Hippocampal formation (tissue), 2 donors: Measurements from ENCODE around the gene TOR4A.
"Not testable (repeated sequence)": the region's sequence is repeated elsewhere in the genome, so short reads cannot be mapped to it uniquely, and the experiment has no call there.

Experiments used
- DNase-seq, 2 donors: peaks; one replicate each; lab custom pipeline; 2025; lab: John Stamatoyannopoulos, UW

Gene TOR4A

DNA sequence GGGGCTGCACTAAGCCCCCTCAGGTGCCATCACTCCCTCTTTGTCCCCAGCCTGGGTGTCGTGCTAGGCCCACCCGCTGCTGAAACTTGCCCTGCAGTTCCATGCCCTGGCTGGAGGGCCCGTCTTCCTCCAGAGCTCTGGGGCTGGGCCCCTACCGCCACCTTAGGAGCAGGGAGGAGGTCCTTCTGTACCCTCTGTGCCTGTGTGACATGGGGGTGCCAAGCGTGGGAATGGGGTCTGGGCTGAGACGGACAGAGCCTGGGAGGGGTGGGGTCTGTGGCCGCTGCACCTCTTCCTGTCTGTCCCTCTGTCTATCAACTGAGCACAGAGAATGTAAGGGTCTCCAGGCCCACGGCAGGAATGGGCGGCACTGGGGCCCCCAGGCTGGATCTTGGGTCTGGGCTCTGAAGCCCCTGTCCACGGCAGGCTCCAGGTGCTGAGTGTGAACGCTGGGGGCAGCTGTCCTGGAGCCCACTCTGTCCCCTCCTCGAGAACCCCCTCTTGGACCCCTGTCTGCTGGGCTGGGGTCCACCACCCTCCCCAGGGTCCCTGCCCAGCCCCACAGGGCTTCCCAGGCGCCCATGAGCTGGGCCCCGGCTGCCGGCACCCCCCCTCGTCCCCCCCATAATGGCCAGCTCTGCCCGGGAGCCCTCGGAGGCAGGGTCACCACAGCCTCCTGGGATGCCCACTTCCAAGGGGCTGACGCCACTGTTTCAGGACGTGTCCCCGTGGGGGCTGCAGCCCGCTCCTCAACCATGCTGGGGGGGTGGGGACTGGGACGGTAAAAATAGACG lies 40.4 kb downstream of the TOR4A start:
- no peak for DNase-seq

DNA sequence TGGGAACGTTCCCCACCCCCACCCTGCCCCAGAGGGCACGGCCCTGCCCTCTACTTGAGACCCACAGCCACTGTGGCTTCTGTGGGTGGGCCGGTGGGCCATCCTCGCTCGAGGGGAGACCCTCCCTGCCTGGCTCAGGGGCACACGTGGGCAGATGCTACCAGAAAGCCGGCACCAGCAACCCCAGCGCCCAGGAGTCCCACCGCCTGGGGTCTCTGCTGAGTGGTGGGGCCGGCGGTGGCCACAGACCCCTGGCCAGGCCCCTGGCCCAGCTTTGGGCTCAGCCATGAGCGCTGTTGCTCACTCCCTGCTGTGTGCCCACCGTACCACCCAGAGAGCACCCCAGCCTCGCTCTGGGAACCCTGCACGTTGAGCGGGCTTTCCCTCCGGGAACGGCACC lies 41.1 kb downstream of the TOR4A start:
- DNase-seq = no peak

DNA sequence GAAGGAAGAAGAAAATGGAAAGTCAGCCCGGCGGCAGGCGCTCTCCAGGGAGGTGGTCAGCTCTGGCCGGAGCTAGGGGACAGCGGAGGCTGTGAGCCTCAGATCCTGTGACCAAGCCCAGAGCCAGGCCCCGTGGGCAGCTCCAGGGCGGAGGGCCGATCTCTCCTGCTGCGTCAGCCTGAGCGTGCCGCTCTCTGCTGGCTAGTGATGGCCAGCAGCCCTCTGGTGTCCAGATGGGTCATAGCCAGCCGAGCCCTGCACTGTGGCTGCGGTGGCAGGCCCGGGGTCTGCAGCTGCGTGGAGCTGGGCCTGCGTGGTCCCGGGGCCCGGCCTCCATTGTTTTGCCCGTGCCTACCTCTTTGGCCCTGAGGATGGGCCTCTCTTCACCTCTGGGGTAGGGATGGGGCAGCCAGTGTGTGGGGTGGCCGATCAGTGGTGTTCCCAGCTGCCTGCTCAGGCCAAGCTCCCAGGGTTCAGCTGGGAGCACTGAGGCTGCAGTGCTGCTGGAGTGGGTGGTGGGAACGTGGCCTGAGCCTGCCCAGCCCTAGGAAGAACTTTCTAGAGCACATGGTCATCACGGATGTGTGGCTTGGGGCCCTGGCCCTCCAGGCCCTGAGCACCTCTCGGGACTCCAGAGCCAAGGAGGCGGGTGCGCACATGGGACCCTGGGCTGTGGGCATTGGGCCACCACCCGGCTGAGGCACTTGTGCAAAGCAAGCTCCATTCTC lies 41.6 kb downstream of the TOR4A start:
- DNase-seq = peak; percentile 42 to 52

DNA sequence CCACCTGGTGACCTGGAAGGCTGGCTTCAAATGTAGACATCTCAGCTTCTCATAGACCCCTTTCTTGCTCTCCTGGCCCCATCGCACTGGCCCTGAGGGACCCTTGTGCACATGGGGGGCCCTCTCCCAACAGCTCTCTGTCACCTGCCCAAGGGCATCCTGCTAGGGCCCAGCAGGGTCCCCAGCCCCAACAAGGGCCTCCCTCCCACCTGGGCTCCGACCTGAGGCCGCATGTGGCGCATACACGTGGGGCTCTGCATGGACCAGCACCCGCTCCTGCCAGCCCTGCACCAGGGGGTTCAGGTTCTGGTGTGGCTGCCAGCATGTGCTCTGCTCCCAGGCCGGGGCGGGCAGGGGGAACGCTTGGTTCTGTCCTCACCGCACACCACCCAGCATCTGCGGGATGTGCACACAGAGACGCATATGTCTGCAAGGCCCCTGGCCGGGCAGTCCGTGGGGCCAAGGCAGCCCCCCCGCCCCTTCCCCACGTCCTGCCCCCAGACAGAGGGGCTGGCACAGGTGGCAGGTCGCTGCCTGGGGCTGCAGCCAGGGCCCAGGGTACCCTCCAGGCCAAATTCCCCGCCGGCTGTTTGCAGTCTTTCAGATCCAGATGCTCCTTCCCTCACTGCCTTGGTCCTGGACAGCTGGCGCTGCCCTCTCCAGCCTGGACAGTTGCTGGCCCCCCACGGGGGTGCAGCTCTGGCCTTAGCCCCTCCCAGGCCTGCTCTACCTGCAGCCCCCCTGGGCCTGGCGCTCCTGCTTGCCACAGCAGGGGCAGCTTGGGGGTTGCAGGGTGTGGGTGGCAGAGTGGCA lies 42.4 kb downstream of the TOR4A start:
- DNase-seq = no peak

DNA sequence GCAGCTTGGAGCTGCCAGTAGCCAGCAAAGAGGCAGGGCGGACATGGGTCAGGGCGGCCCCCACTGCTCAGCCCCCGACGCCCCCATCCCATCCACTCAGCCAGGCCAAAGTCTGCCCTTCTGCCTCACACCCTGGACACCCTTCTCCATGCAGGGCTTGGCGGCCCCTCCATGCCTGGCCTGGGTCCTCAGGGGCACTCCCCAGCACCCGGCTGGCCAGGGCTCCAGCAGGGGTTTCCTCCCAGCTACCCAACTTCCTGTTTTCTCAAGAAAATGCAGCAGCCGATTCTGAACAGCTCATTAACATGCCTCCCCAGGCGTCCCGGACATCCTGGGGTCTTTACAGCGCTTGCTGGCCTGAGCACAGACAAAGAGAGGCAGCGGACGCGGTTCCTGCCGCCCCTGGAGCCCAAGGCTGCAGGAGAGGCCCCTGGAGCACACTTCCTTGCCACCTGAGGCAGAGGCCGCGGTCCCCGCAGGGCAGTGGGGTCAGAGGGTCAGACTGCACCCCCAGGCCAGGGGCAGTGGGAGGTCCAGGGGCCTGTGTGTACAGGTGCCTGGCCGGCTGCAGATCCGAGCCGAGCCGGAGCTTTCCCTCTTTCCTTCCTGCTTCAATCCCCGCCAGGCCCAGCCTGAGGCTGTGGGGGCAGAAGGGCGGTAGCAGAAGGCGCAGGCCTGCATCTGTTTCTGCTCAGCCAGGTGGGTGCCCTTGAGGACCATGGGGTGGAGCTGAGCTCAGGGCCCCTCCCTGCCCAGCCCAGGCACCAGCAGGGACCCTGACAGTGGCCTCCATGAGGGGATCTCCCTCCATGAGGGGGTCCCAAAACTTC lies 43.2 kb downstream of the TOR4A start:
- DNase-seq = no peak

DNA sequence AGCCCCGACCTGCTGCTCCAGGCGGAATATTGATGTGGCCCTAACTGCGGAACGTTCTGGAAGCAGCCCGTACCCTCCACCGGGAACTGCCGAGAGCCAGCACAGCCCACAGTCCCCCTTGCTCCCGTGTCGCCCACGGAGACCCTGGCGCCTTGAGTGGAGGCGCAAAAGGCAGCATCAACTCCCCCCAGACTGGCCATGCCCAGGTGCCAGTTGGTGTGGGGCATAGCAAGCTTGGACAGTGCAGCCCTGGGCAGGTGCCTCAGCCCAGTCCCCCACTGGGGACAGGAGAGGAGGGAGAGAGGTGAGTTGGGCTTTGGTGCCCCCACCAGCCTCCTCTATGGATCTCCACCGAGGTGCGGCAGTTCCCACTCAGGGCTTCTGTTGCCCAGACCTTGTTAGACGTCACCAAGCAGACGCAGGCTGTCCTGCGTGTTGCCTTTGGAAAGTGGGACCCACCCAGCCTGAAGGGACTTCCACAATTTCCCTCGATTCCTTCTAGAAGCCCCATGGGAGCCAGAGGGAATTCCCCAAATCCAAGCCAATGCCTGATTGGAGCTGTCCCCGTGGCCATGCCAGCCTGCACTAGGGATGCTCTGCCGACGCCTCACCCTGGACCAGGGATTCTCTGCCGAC lies 44.3 kb downstream of the TOR4A start:
- DNase-seq = no peak

DNA sequence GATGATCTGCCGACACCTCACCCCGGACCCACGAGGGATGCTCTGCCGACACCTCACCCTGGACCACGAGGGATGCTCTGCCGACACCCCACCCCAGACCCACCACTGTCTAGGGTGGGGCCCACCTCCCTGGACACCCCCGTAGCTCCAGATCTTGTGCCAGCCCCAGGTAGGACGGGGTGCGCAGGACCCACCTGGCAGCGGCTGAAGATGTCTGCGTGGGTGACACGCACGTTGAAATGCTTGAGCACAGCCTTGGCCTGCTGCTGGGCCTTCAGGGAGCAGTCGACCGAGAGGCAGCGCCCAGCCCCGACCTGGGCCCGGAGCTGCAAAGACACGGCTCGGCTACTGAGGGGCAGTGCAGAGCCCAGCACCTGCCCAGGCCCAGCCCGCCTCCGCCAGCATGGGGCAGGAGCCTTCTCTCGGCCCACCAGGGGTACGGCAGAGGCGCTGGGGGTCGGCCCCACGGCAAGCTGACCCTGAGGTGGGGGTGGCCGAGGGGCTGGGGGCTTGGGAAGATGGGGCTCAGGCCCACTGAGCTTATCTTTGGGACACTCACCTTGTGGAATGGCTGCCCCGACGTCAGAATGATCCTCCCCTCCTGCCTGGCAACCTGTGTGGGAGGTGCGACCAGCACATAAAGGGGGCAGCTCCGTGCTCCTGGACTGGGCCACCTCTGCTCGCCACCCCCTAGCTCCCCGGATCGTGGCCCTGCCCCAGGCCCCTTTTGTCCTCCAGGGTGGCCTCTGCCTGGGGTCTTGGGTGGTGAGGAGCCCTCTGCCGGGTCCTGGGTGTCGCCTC lies 46.2 kb downstream of the TOR4A start:
- DNase-seq = no peak

DNA sequence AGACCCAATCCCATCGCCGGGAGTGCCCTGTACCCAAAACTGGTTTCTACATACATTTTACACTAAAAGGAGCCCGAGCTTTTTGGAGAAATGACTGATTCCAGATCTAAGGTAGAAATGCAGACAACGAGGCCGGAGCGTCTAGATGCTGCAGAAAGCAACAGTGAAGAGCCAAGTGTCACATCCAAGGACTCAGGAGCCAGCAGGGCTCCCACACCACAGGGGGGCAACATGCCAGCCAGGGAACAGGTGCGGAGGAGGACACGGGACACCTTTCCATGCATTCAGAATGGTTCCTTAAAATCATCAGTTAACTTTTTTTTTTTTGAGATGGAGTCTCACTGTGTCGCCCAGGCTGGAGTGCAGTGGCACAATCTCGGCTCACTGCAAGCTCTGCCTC lies 47.6 kb downstream of the TOR4A start:
- DNase-seq = no peak

DNA sequence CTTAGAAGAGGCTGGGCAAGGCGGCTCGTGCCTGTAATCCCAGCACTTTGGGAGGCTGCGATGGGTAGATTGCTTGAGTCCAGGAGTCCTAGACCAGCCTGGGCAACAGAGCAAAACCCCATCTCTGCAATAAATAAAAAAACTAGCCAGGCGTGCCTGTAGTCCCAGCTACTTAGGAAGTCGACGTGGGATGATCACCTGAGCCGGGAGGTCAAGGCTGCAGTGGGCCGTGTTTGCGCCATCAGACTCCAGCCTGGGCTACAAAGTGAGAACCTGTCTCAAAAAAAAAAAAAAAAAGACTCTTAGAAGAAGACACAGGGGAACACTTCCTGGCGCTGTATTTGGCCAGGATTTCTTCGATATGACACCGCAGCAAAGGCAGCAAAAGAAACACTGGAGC lies 48.3 kb downstream of the TOR4A start:
- DNase-seq = no peak

DNA sequence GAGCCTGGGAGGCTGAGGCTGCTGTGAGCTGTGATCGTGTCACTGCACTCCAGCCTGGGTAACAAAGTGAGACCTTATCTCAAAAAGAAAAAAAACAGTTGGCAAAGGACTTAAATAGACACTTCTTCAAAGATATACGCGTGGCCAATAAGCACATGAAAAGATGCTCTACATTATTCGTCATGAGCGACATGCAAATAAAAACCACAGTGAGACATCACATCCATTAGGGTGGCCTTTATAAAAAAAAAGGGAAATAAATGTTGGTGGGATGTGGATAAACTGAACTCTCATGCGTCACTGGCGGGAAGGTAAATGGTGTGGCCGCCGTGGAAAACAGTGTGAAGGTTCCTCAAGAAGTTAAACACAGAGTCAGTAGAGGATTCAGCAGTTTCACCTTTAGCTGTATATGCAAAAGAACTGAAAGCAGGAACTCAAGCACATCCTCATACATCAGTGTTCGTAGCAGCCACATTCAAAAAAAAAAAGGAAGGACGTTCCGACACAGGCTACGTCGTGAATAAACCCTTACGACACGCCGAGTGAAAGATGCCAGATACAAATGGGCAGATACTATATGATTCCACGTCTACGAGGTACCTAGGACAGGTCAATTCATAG lies 49.0 kb downstream of the TOR4A start:
- DNase-seq = no peak

DNA sequence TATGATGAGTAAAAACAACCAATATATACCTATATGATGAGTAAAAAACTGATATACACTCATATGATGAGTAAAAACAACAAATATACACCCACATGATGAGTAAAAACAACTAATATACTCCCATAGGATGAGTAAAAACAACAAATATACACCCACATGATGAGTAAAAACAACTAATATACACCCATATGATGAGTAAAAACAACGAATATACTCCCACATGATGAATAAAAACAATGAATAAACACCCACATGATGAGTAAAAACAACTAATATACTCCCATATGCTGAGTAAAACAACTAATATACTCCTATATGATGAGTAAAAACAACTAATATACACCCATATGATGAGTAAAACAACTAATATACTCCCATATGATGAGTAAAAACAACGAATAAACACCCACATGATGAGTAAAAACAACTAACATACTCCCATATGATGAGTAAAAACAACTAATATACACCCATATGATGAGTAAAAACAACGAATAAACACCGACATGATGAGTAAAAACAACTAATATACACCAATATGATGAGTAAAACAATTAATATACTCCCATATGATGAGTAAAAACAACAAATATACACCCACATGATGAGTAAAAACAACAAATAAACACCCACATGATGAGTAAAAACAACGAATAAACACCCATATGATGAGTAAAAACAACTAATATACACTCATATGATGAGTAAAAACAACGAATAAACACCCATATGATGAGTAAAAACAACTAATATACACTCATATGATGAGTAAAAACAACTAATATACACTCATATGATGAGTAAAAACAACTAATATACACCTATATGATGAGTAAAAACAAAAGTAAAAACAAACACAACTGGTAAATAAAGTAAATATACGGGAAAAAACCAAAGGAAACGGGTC lies 50.4 kb downstream of the TOR4A start:
- DNase-seq = not testable (repeated sequence)

DNA sequence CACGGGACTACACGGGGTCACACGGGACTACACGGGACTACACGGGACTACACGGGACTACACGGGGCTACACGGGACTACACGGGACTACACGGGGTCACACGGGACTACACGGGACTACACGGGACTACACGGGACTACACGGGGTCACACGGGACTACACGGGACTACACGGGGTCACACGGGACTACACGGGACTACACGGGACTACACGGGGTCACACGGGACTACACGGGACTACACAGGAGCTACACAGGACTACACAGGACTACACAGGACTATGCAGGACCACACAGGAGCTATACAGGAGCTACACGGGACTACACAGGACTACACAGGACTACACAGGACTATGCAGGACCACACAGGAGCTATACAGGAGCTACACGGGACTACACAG lies 52.1 kb downstream of the TOR4A start:
- DNase-seq = not testable (repeated sequence)

DNA sequence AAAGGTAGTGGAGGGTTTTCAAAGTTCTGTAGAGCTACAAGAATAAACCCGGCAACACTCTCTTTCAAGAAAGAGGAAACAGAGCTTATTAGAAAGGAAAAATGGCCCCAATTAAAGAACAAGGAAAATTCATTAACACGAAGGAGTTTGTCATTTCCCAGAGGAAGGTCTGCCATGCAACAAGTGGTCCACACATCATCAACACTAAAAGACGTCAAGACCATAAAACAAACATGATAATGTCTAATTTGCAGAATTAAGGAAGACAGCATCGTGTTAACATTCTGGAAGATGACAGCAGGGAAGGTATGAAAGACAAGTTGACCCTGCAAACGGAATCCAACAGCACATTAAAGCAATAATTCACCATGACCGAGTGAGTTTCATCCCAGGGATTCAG lies 53.2 kb downstream of the TOR4A start:
- DNase-seq = no peak

DNA sequence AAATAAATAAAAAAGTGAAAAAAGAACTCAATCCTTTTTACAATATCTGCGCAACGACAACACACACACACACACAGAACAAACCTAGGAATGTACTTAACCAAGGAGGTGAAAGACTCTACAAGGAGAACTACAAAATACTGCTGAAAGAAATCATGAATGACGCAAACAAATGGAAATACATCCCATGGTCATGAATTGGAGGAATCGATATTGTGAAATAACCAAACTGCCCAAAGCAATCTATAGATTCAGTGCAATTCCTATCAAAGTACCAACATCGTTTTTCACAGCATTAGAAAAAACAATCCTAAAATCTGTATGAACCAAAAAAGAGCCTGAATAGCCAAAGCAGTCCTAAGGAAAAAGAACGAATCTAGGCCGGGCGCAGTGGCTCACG lies 54.4 kb downstream of the TOR4A start:
- DNase-seq = no peak
